ENCODE measurements around the gene RAB1B.

Gene RAB1B

DNA sequence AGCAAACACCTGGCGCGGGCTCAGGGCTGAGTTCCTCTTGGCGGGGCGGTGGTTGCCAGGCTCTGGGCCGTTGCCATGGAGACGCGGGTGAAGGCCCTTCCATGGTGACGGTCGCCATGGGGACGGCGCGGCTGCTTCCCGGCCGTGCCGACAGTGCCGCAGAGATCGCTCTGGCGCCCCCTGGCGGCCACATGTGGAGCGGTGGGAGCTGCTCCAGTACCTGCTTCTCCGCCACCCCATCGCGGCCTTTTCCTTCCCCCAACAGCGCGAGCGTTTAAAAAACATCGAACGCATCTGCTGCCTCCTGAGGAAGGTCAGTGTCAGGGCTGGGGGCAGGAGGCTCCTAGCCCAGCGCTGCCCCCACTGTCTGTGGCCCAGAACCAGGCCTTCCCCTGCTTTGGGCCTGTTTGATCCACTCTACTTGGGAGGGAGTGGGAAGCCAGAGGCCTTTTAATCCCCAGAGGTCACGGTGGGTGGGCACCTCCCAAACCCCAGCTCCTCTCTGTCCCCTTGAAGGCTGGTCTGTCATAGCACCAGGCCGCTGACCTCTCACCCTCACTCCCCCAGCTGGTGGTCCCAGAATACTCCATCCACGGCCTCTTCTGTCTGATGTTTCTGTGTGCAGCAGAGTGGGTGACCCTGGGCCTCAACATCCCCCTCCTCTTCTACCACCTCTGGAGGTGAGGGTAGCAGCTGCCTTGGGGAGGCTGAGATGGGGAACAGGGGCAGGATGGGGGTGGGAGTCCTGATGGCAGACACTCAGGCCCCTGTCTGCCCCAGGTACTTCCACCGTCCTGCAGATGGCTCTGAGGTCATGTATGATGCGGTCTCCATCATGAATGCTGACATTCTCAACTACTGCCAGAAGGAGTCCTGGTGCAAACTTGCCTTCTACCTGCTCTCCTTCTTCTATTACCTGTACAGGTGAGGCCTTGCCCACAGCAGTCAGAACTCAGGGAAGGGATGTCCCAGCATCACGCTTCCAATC, 14.3 kb downstream of the RAB1B start:
- TF ChIP-seq, protein P1, sequence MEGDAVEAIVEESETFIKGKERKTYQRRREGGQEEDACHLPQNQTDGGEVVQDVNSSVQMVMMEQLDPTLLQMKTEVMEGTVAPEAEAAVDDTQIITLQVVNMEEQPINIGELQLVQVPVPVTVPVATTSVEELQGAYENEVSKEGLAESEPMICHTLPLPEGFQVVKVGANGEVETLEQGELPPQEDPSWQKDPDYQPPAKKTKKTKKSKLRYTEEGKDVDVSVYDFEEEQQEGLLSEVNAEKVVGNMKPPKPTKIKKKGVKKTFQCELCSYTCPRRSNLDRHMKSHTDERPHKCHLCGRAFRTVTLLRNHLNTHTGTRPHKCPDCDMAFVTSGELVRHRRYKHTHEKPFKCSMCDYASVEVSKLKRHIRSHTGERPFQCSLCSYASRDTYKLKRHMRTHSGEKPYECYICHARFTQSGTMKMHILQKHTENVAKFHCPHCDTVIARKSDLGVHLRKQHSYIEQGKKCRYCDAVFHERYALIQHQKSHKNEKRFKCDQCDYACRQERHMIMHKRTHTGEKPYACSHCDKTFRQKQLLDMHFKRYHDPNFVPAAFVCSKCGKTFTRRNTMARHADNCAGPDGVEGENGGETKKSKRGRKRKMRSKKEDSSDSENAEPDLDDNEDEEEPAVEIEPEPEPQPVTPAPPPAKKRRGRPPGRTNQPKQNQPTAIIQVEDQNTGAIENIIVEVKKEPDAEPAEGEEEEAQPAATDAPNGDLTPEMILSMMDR (conservative IDR thresholded peaks at IDR 0.05; ENCODE audit: control insufficient read depth, insufficient read depth, low read depth, low read length) = peak; percentile 75
- H3K4me3 ChIP-seq (ENCODE audit: control insufficient read depth, low read depth, low read length) = no peak overlapping the region
- DNase-seq (ENCODE audit: low read depth) = peak; percentile 91

DNA sequence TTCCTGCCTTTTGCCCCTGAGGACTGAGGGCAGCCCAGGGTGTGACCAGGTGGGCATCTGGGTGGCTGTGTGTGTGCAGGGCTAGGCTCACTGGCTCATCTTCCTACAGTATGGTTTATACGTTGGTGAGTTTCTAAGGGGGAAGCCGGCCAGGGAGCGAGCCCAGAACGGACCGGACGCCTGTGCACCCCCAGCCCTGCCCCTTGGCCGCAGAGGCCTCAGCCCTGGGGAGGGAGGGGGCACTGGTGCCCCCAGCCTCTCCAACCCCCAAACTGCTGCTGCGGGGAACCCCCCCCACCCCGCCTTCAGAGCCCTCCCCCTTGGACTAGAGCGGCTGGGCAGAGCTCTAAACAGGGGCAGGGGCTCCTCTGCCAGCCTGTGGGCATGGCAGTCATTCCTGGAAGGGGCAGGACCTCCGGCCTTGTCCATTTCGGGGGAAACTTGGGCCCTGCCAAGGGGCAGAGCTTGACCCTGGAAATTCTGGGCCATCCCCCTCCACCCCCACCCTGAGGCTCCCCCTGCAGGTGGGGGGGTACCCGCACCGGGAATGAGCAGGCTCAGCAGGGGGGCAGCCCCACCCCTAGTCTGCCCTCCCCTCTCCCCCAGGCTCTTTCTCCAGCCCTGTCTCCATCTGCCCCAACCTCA, 15.1 kb downstream of the RAB1B start:
- no peak for DNase-seq (ENCODE audit: low read depth)
- TF ChIP-seq, protein P1 (conservative IDR thresholded peaks at IDR 0.05; ENCODE audit: control insufficient read depth, insufficient read depth, low read depth, low read length) = no peak
- H3K4me3 ChIP-seq (ENCODE audit: control insufficient read depth, low read depth, low read length) = no peak overlapping the region

DNA sequence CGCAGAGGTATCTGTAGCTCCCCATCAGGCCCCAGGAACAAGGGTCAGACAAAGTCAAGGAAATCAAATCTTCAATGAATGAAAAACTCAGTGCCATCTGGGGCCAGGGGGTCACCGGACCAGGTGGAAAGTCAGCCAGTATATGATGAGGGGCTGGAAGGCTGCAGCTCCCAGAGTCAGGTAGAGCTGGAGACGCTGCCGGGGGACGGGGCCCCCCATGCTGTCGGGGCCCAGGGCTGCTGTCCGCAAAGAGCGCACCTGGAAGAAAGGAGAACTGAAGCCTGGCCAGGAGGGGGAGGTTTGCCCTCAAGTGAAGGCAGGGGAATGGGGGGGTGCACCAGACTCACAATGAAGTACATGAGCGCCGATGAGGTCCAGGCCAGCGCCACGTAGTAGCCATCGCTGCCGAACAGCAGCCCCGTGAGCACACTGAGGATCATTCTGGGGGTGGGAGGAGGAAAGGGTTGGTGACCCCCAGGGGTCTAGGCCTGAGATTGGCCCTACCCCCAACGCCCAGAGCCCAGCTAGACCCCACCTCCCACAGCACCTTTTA, 16.2 kb downstream of the RAB1B start:
- TF ChIP-seq, protein P1 (conservative IDR thresholded peaks at IDR 0.05; ENCODE audit: control insufficient read depth, insufficient read depth, low read depth, low read length) = no peak
- no peak overlapping the region for H3K4me3 ChIP-seq (ENCODE audit: control insufficient read depth, low read depth, low read length)
- DNase-seq (ENCODE audit: low read depth) = no peak

DNA sequence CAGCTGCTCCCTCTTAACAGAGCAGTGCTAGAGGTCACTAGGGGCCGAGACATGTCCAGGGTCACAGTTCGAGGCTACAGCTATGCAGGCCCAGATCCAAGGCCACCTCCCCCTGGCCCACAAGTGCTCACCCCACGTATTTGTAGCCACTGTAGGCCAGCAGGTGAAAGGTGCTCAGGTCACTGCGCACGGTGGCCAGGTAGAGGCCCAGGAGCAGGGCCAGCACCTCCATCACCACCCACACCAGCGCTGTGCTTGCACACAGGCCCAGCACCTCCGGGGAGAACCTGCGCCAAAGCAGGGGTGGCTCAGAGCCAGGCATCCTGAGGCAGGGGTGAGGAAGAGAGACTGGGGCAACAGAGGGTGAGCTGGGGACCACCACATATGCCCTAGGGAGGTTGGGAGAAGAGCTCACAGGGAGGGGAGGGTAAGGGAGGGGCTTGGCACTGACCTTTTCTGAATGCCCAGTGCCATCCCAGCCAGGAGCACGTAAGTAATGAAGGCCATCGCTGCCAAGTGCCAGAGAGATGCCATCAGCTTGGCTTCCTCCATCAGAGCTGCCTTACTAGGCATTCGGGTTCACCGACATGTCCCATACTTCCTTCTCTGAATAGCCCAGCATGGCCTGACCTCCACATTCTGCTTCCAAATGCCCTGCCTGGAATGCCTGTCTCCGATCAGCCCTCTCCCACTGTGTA, 17.0 kb downstream of the RAB1B start:
- TF ChIP-seq, protein P1 (conservative IDR thresholded peaks at IDR 0.05; ENCODE audit: control insufficient read depth, insufficient read depth, low read depth, low read length) = no peak
- DNase-seq (ENCODE audit: low read depth) = no peak
- no peak overlapping the region for H3K4me3 ChIP-seq (ENCODE audit: control insufficient read depth, low read depth, low read length)

DNA sequence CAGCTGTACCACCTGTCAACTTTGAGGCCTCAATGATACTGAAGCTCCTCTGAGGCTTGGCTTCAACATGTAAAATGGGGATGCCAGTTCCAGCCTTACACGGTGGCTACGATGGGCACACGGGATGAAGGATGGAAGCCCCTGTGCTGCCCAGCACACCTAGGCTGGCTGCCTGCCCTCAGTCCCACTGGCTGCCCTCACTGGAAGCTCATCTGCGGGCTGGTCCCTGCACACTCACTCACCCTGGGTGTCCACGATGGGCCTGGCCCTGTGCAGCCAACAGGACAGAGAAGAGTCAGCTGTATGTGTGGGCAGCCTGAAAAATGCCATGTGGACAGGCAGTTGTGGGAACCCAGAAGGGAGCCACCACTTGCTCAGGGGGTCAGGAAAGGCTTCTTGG, 18.3 kb downstream of the RAB1B start:
- TF ChIP-seq, protein P1 (conservative IDR thresholded peaks at IDR 0.05; ENCODE audit: control insufficient read depth, insufficient read depth, low read depth, low read length) = no peak
- no peak overlapping the region for H3K4me3 ChIP-seq (ENCODE audit: control insufficient read depth, low read depth, low read length)
- DNase-seq (ENCODE audit: low read depth) = no peak

DNA sequence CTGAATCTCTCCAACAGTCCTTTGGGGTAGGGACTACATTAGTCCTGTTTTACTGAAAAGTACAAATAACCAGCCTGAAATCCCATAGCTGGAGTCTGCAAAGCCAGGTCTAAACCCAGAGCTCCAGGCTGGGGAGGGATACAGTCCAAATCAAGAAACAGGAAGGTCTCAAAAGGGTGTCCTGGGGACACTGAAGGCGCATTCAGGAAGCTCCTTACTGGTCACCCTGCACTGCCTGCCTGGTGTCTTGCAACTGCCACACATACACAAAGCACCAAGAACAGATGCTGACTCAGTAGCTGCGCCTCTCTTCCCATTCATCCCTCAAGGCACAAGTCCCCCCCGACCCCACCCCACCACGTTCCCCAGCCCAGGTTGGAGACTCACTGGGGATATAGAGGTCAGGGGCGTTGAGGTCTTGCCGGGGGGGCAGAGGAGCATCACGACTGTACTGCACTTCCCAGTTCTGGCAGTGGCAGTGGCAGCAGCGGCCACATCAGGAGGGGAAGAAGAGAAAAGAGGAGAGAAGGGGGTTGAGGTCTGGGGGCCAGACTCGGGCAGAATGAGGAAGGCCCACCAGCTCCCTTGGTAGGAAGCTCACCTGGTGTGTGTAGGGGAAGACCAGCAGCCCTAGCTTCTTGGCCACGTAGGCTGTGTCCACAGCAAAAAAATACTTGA, 18.9 kb downstream of the RAB1B start:
- TF ChIP-seq, protein P1 (conservative IDR thresholded peaks at IDR 0.05; ENCODE audit: control insufficient read depth, insufficient read depth, low read depth, low read length) = no peak
- H3K4me3 ChIP-seq (ENCODE audit: control insufficient read depth, low read depth, low read length) = peak overlapping the region; percentile 89
- DNase-seq (ENCODE audit: low read depth) = no peak

All from fibroblast of mammary gland (primary cell).